RPMI7951 (cell line): ENCODE data around the gene KRTAP10-10. TPM values are rescaled to one million over a fixed set of nuclear protein-coding genes. Genes with fewer than 3 reads are reported as not detected.
"Not testable (repeated sequence)": the region's sequence is repeated elsewhere in the genome, so short reads cannot be mapped to it uniquely, and the experiment has no call there.

ENCODE experiments used
- DNase-seq: peaks from one replicate; pipeline ENCODE4 v3.0.0-alpha.2; 2012; ENCODE audit warnings: low read depth
- total RNA-seq: library from RNA; depleted of rRNA; stranded (reverse); fragments of >200 nt; shearing (Covaris generic); gene quantifications from 2 replicates; pipeline ENCODE4 v1.2.3, GENCODE V29; 2014

KRTAP10-10 gene
- total RNA-seq, 1 experiment from 2014 or later: not detected

DNA sequence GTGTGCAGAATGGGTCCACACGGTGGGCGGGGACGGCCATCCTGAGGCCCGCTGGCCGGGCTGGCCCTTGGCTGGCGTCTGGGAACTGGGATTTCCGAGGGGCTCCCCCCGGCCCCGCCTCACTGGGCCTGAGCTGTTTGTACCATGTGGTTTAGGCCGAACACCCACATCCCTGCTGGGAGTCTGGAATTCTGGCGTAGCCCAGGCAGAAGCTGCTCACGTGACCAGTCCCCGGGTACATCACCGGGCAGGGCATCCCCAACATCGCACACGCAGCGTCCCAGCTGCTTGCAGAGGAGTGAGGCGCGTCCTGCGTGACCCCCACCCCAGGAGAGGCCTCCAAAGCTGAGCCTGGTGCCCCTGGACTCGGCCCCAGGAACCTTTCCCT, 34.7 kb upstream of the KRTAP10-10 start:
- DNase-seq: no peak

DNA sequence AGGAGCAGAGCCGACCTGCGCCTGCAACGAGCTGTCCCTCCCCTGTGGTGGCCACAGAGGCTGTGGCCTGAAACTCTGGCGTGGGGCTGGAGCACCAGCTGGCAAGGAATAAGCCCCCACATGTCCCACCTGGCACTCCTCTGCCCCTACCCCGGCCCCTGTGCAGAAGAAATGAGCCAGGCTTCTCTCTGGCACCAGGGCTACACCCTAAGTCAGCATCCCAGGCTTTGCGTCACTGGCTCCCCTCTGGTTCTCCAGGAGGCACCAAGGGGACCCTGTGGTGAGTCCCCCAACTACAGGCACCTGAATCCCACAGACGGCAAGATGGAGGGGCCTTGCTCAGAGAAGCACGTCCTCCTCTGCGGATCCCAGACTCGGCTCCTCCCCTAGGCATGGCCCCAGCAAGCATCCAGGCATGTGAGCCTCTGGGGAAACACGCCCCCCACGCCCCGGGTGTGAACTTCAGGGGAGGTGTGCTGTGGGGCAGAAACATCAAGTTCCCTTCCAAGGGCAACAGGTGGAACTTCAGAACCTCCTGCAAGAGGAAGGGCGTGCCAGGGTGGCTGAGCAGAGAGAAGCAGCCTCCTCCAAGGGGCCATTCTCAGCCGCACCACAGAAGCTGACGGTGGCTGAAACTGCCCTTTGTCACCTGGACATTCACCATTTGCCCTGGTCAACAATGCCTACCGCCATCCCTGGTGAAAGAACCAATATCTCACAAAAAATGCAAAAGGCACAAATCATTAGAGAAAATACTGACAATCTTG, 33.9 kb upstream of the KRTAP10-10 start:
- no peak for DNase-seq

DNA sequence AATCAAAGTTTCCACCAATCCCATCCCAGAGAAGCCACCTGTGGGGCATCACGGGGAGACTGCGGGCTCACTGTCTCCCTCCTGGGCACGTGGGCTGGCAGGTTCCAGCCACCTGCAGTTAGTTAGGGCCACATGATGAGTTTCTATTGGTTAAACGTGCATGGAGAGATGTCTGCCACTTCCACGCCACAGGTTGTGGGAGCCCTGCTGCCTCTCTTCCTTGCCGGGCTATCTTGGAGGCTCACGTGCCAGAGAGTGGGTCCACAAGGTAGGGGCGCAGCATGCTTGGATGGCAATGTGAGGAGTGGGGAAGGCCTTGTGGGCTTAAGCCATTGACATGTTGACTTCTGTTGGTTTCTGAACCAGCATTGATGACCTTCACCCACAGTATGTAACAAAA, 33.2 kb upstream of the KRTAP10-10 start:
- no peak for DNase-seq

DNA sequence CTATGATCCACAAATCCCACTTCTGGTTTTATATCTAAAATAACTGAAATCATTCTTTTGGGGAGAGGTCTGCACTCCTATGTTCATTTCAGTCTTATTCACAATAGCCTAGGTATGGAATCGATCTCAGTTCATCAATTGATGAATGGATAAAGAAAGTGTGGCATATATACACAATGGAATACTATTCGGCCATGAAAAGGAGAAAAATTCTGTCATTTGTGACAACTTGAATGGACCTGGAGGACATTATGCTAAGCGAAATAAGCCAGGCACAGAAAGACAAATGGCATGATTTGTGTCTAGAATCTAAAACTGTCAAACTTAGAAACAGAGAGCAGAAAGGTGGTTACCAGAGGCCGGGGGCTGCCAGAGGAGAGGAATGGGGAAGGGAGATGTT, 30.7 kb upstream of the KRTAP10-10 start:
- no peak for DNase-seq

DNA sequence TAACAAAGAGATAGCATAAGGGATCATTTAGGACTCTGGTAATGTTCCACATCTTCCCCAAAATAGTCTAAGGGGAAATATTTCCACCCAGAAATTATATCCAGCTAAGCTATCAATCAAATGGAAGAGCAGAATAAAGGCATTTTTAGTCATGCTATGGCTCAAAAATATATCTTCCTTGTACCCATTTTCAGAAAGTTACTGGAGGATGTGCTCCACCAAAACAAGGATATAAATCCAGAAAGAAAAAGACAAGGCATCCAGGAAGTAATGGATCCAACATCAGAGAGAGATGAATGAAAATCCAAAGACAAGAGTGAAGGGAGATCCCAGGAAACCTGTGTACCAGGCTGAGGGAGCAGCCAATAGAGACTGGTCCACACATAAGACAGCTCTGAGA, 28.0 kb upstream of the KRTAP10-10 start:
- no peak for DNase-seq

DNA sequence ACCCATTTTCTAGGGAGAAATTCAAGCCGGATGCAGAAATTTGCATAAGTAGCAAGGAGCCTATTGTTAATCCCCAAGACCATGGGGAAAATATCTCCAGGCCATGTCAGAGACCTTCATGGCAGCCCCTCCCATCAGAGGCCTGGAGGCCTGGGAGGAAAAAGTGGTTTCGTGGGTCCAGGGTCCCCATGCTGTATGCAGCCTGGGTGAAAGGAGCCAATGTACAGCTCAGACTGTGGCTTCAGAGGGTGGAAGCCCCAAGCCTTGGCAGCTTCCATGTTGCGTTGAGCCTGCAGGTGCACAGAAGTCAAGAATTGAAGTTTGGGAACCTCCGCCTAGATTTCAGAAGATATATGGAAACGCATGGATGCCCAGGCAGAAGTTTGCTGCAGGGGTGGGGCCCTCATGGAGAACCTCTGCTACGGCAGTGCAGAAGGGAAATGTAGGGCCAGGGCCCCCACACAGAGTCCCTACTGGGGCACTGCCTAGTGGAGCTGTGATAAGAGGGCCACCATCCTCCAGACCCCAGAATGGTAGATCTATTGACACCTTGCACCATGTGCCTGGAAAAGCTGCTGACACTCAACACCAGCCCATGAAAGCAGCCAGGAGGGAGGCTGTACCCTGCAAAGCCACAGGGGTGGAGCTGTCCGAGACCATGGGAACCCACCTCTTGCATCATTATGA, 26.9 kb upstream of the KRTAP10-10 start:
- not testable (repeated sequence) for DNase-seq

DNA sequence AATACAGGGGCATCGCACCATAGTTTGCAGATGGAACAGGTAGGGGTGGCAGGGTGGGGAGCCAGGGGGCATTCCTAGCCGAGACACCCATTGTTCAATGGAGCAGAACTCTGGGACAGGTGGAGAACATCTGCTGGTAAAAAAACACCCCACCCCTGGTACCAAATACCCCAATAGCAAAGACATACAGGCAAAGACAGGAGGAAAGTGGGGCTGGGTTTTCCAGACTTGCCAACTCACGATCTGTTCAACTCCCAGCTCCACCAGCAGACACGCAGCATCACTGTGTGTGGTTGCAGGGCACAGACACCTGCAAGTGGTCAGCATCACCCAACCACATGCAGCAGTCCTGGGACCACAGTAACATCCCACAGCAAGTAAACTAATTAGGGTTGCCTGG, 25.6 kb upstream of the KRTAP10-10 start:
- DNase-seq: no peak

DNA sequence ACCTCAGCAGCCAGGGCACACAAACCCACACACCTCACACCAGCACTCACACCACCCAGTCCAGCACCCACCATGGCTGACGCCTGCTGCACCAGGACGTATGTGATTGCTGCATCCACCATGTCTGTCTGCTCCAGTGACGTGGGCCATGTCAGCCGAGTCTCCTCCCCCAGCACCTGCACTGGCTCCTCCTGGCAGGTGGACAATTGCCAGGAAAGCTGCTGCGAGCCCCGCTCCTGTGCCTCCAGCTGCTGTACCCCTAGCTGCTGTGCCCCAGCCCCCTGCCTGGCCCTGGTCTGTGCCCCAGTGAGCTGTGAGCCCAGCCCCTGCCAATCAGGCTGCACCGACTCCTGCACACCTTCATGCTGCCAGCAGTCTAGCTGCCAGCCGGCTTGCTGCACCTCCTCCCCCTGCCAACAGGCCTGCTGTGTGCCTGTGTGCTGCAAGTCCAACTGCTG, 25.1 kb upstream of the KRTAP10-10 start, which contains the start of gene KRTAP10-8:
Gene KRTAP10-8 (plus strand): TSS at position 51 of the 458 bp plus-strand sequence. CDS start 22 bp downstream, at position 73.
- DNase-seq: no peak

DNA sequence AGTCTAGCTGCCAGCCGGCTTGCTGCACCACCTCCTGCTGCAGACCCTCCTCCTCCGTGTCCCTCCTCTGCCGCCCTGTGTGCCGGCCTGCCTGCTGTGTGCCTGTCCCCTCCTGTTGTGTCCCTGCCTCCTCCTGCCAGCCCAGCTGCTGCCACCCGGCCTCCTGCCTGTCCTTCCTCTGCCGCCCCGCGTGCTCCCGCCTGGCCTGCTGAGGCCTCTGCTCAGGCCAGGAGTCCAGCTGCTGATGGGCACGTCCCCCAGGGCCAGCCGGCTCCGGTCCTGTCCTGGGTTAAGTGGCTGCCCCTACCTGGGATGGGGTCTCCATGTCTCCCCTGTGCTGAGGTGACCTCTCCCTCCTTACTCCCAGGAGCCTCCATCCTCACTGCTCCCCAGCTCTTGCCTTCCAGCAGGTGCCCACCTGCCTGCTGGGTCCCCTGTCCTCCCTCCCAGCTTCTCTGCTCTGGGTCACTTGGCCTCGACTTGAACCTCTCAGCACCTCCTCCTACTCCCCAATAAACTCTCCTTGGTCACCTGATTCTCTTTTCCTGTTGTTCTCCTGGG, 24.4 kb upstream of the KRTAP10-10 start:
- DNase-seq: no peak

DNA sequence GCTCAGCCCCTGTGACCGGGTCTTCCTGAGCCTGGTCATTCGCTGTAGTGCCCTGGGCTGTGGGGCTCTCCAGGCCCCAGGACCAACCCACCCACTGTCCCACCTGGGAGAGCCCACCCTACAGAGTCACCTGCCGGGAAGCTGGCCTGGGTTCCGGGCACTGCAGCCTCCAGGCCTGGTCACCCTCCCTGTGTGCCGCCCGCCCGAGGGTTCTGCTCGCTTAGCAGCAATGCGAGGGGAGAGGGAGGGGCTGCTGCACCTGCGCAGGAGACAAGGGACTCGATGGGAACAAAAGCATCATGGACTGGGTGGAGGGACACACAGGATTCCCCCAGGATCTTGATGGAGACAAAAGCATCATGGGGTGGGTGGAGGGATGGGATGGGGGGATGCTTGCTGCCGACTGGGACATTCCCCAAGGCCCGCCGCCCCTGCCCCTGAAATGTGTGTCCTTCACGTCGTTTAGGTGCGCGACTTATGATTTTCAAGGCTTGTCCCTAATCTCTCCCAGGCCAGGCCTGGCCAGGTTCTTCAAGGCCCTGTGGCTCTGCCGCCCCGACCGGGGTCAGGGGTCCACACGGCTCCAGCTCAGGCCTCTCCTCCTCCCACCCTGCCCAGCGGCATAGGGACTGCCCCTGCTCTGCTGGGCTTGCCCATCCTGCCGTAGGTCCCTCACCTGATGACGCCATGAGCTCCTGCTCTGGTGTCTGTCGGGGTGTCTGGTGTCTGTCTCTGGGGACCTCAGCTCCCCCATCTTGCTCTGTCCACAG, 23.6 kb upstream of the KRTAP10-10 start:
- no peak for DNase-seq

DNA sequence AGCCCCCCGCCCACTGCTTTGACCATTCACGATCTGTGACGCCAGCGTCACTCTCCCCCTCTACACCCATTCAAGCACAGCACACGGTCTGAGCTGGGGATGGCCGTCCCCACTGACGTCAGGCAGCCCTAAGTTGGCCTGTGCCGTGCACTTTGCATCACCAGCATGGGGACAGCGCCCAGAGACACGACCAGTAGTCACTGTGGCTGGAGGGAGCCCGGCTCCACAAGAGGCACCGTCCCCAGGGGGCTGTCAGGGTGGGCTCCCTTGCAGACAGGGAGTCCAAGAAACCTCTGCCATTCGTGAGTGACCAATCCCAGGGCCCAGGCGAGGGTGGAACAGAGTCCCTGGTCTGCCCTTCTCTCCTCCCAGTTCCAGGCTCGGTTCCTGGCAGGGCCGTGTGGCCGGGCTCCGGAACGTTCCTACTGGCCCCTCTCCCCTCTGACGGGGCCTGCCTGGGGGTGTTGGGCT, 23.0 kb upstream of the KRTAP10-10 start:
- no peak for DNase-seq

DNA sequence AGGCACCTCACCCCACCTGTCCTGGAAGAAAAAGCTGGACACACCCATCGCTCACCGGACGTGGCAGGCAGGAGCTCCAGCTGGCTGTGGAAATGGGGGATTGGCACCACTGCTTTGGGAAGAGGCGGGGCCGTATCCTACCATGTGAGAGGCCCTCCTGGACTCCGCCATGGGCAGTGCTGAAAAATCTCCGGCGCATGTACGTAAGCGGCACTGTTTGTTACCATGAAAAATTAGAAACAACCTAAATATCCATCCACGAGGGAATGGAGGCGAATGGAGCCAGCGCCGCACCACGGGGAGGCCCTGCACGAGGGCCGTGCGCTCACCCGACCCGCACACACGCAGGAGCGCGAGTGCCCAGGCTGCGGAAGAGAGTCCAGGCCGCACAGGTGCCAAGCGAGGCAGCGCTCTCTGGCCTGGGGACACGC, 22.2 kb upstream of the KRTAP10-10 start:
- DNase-seq: no peak

DNA sequence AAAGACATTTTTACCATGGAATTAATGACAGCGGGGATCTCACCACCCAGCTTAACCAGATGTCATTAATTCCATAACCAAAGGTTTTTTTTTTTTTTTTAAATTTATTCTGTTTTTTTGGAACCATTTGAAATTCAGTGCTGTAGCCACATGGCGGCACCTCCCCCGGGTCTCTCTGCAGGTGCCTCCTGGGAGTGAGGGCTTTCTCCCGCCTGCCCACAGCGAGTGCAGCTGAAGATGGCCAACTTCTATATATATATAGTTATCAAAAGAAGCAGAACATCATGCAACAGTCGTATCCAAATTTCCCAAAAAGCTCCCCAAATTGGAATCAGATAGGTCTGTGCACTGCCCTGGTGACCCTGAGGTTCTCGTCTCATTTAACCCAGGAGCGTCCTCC, 21.7 kb upstream of the KRTAP10-10 start:
- no peak for DNase-seq

DNA sequence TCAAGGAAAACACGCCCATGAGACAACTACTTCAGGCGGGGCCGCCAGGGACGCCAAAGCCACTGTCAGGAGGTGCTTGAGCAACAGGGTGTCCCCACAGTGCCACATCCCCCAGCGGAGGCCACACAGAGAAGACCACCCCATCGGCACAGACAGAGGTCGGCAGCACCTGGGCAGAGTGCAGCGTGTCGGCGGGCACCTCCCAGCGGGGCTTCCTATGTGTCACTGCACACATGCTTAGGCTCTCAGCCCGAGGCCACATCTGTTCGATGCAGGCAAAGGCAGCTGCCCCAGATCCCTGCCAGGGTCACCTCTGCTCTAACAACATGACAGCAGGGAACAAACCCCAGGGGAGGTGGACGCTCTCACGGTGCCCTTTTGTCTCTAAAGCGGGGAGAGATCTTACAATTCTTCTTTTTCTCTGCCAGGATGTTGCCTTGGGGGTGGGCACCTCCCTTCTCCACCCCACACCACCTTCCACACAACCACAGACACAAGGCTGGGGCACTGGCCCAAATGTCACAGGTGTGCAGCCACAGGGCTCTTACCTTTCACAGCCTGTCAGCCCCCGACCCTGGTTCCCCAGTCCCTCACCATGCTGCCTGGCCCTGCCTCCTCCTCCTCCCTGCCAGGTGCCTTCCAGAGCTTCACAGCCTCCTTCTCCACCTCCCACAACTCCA, 21.1 kb upstream of the KRTAP10-10 start:
- no peak for DNase-seq

DNA sequence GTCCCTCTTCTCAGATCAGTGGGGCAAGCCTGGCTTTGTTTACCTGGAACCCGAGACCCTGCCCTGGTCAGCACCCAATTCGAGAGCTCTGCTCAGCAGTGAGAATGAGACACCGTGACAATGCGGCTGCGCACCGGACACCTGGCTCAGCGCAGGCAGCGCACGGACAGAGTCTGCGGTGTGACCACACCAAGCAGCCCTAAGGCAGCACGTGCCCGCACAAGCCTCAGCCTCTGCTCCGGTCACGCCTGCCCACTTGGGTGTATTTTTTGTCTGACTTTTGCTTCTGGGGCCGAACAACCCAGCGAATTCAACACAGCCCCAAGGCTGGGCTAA, 20.6 kb upstream of the KRTAP10-10 start:
- no peak for DNase-seq

DNA sequence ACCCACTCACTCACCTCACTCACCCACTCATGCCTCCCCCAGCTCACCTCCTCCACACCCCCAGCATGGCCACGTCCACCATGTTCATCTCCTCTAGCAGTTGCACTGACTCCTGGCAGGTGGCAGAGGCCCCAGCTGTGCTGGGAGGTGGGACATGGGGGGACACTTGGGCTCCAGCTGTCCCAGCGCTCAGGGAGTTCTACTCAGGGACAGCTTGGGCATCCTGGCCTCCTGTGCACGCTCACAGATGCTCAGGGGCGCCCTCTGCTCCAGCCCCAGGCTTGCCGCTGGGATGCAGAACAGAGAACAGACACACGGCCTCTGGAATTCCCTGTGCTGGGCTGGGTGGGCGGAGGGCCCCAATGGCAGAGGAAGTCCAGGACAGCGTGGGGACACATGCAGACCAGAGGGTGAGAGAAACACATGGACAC, 20.1 kb upstream of the KRTAP10-10 start:
- DNase-seq: no peak

DNA sequence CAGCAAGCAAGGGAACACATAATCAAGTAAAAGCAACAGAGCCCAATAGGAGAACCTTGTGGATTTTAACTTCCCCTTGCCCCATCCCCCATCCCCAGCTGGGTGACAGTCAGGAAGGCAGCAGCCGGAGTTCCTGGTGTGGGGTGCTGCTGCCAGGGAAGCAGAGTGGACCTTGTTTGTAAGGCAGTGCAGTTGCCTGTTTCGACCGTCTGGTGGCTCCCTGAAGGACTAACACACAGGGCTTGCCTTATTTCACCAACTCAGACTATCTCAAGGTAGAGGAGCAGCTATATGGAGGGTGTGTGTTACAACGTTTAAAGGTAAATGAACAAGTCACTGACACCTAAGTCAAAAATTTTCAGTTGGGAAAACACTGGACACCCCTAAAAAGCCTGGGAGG, 18.7 kb upstream of the KRTAP10-10 start:
- DNase-seq: no peak

DNA sequence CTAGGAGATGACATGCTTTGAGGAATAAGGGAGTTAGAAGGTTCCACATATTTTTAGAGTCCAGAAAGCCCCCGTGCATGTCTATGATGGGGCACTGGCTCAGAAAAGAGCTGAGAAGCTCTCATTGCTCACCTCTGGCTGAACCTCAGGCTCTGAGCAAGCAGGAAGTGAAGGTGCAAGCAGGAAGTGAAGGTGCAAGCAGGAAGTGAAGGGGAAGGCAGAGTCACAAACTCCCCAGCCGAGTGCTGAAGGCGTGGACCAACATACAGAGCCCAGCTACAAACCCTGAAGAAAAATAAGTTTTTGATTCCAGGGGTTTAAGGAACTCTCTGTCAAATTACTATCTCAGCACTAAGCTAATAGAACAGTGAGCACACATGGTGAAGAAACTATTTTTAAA, 18.2 kb upstream of the KRTAP10-10 start:
- no peak for DNase-seq

DNA sequence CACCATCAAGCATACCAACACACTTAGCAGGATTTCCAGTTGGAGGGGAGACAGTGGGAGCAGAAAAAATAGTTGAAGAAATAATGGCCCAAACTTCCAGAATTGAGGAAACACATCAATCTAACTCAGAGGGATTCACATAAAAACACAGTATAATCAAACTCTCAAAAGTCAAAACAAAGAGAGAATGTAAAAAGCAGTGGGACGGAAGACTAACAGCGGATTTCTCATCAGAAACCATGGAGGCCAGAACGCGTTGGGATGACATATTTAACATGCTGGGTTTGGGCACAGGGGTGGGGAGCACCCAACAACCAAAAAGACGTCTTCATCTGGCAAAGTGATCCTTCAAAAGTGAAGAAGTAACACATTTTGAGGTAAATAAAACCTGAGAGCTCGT, 17.3 kb upstream of the KRTAP10-10 start:
- no peak for DNase-seq

DNA sequence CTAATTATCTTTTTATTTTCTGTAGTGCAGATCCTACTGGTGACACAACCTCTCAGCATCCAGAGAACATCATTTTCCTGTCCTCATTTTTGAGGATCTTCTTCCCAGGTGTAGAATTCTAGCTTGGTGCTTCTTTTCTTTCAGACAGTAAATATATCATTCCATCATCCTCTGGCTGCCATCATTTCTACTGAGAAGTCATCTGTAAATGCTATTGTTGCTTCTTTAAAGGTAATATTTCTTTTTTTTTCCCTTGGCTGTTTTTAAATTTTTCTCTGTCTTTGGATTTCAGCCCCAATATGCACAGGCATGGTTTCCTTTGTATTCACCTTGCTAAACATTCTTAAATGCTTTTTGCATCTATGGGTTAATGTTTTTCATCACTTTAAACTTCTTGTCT, 13.6 kb upstream of the KRTAP10-10 start:
- DNase-seq: no peak

DNA sequence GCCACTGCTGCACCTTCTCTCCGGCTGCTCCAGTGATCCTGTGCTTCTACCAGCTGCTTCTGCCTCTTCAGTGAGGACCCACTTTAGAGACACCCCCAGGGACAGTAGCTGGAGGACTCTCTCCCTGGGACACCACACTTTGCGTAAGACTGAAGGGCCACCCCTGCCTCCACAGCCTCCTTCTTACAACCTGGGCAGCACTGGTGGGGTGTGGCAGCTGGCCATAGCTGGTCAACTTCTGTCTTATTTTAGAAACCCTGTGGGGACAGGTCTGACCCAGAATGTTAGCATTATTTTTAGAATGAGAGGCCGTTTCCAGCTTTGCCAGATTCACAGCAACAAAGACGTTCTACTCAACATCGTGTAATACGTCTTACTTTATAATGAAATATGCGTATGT, 11.4 kb upstream of the KRTAP10-10 start:
- no peak for DNase-seq

DNA sequence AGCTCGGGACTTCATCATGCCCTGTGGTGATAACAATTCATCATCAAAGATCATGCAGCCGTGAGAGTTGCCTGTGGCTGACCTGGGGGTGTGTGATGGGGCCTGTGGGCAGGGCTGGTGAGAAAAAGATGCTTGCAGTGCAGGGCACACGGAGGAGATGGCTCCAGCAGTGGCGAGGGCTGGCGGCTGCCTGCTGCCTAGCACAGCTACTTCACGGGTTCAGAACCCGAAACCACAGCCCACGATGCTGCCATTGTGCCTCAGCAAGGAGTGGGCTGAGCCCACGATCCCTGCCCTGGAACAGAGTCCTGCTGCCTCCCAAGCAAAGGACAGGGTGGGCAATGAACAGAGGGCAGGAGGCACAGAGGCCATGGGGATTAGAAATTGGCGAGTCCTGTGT, 10.9 kb upstream of the KRTAP10-10 start:
- DNase-seq: no peak
